C4-2B (cell line): Measurements from ENCODE around the gene CCDC34.

Experiments used
- H3K27ac ChIP-seq: fragments of 450-650 bp; 2 replicates; pipeline ENCODE4 v1.5.1; 2017
- ZFX ChIP-seq: fragments of 450-650 bp; IDR thresholded peaks from 2 replicates; pipeline ENCODE4 v1.6.1; 2017
- TF ChIP-seq, protein P1 (sequence below): fragments of 450-650 bp; conservative IDR thresholded peaks from 2 replicates; pipeline ENCODE4 v1.5.1; 2017; ENCODE audit warnings: mild to moderate bottlenecking

CCDC34 gene

DNA sequence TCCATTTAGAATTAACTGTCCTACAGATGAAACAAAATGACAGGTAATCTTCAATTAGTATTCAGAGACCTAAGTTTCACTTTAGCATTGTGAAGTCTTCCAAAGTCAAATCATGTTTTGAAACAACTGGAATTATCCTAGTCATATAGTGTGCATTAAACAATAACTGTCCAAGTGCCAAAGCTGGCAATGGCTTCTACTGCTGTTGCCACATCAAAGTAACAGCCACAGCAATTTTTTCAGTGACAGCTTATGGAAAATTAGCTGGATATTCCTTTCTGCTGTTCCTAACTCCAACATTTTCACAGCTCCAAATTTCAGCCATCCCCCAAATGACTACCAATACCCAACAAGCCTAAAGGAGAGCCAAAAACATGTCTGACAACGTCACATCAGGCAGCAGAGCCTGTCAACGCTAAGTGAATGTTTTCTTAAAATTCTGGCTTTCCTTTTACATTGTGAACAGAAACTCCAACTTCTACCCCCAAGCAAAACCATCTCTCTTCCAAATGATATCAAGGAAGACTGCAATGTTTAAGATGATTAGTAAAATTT lies 45.3 kb upstream of the CCDC34 start:
- TF ChIP-seq ZFX: no peak
- TF ChIP-seq, protein P1, sequence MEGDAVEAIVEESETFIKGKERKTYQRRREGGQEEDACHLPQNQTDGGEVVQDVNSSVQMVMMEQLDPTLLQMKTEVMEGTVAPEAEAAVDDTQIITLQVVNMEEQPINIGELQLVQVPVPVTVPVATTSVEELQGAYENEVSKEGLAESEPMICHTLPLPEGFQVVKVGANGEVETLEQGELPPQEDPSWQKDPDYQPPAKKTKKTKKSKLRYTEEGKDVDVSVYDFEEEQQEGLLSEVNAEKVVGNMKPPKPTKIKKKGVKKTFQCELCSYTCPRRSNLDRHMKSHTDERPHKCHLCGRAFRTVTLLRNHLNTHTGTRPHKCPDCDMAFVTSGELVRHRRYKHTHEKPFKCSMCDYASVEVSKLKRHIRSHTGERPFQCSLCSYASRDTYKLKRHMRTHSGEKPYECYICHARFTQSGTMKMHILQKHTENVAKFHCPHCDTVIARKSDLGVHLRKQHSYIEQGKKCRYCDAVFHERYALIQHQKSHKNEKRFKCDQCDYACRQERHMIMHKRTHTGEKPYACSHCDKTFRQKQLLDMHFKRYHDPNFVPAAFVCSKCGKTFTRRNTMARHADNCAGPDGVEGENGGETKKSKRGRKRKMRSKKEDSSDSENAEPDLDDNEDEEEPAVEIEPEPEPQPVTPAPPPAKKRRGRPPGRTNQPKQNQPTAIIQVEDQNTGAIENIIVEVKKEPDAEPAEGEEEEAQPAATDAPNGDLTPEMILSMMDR: no peak
- H3K27ac ChIP-seq: no peak overlapping the region

DNA sequence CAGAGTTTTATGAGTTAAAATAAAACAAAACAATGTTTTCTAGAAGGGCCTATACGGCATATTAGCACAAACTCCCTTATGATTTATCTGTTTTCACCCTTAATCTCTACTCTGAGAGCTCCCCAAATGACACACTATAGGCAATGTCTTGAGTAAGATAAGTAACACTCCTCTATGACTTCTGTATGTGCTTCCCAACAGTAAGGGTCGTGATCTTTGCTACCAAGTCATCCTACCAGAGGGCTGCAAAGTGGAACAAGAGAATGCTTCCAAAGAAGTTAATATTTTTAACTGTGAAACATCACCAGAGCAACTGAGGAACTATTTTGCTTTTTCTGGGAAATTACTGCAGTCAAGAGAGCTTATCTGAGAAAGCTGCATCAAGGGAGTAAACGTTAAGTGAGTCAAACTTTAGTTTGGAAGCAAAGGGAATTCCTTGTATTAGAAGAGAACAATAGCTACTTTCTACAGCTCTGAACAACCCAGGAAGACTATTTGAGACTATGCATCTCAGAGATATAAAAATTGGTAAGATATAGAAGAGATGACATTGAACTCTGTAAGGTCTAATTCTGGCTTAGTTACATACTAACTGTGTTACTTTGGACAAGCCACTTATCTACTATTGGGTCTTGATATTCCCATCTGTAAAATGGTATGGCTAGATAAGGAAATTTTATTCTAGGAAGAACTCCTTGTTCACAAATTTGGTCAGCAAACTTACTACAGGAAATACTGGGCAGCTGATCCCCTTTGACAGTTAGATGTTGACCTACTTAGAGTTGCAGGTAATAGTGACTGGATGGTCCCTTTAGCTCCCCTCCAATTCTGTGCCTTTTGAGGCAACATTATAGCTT lies 43.7 kb upstream of the CCDC34 start:
- TF ChIP-seq, protein P1: no peak
- TF ChIP-seq ZFX: no peak
- no peak overlapping the region for H3K27ac ChIP-seq

DNA sequence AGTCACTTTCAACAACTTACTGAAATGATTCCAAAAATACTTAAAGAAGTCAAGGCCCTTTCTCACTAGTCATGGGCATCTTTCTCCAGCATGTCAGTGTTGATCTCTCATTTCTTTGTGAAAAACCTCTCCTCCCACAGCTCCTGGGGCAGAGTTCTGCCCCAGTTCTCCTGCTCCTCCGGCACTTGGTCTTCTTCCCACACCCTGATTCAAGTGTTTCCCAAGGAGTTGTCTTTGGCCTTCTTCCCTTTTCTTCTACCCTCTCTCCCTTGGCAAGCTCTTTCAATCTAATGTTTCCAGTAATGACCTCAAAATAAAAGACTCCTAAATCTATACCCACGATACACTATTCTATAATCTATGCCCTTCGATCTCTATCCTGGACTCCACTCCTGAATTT lies 42.1 kb upstream of the CCDC34 start:
- TF ChIP-seq ZFX: no peak
- TF ChIP-seq, protein P1: no peak
- no peak overlapping the region for H3K27ac ChIP-seq

DNA sequence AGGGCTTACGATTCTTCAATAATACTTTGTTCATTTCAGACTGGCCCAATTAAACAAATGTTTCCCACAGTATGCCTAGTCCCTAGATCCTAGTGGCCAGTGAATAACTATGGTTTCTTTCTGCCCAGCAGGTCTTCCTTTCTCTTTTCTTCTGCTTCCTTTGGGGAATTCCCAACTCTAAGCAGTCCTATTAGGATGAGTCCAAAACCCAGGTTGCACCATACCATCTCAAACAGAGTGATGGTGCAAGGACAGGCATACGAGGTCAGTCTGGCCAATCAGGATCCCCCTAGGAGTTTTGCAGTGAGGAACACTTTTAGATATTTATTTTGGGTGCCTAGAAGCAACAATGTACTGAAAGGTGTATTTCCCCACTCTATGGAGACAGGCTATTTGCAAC lies 41.4 kb upstream of the CCDC34 start:
- TF ChIP-seq ZFX: no peak
- TF ChIP-seq, protein P1: no peak
- no peak overlapping the region for H3K27ac ChIP-seq

DNA sequence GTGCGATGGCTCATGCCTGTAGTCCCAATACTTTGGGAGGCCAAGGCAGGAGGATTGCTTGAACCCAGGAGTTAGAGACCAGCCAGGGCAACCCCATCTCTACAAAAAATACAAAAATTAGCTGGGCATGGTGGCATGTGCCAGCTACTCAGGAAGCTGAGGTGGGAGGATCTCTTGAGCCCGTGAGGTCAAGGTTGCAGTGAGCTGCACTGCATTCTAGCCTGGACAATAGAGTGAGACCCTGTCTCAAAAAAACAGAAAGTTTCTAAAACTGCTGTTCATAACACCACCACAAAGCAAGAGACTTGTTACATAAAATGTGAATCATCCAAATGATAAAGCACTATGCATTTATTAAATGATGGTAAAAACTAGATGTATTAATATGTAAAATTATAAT lies 40.2 kb upstream of the CCDC34 start:
- H3K27ac ChIP-seq: no peak overlapping the region
- no peak for TF ChIP-seq ZFX
- TF ChIP-seq, protein P1: no peak

DNA sequence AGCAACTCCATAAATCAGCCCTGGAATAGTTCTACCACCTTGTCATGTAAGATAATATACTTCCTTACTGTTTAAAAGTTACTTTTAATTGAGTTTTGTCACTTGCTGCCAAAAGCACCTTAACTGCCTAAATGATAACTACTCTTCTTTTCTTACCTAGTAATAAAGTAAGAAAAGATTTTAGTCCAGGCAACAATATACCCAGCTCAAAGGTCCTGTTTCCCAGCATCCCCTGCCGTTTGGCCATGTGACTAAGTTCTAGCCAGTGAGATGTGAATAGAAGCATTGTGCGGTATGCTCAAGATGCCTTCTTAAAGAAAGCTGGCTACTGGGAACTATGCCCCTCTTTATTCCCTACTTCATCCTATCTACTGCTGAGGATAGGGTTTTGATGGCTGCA lies 39.4 kb upstream of the CCDC34 start:
- H3K27ac ChIP-seq: no peak overlapping the region
- TF ChIP-seq, protein P1: no peak
- TF ChIP-seq ZFX: no peak

DNA sequence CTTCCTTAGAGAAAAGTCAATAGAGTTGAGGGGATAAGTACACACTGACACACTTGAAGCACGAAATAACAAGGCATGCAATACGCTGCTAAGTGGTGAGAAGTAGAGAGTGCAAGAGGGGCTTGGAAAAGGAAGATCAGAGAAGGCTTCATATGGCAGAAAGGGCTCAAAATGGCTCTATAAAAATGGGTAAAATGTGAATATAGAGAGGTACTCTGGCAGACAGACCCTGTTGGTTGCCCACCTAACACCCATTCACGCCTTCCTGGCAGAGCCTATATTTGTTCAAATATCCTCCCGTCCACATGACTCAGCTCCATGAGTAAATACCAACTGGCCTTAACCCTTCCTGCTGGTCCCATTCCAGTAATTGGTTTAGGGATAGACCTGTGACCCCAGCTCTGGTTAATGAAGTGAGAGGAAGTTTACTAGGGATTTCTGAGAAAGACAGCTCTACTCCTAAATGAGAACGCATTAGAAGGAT lies 38.9 kb upstream of the CCDC34 start:
- H3K27ac ChIP-seq: no peak overlapping the region; the same call in 1 of the 2 replicates
- TF ChIP-seq, protein P1: no peak
- no peak for TF ChIP-seq ZFX
